ENCODE measurements around the gene OXER1.

- peak; percentile 16 to 56 (median 30) for TF ChIP-seq CTCF (IDR thresholded peaks at IDR 0.05 in 4 of 5, conservative IDR thresholded peaks at IDR 0.05 in 1 of 5)
- TF ChIP-seq POLR2A (IDR thresholded peaks at IDR 0.05) = no peak
Observed at GRCh38 chr2:42770288-42771131, 6.6 kb upstream of the OXER1 start.
